AG09319 (cell line): ENCODE measurements around the gene CYP26C1.
A peak's percentile ranks its signal among the peaks of the same experiment; 100 is the strongest.

Experiments used
- DNase-seq: peaks from one replicate; pipeline ENCODE4 v3.0.0-alpha.2; 2010; ENCODE audit warnings: low read depth; ENCODE audit errors: extremely low read depth
- TF ChIP-seq, protein P1 (sequence below): IDR thresholded peaks from 2 replicates; pipeline ENCODE4 v1.5.1; 2011; ENCODE audit warnings: low read depth, mild to moderate bottlenecking, inconsistent platforms, low read length, moderate library complexity

CYP26C1 gene

GRCh38 chr10:93103953-93104352, 43.4 kb downstream of the CYP26C1 start:
- TF ChIP-seq, protein P1, sequence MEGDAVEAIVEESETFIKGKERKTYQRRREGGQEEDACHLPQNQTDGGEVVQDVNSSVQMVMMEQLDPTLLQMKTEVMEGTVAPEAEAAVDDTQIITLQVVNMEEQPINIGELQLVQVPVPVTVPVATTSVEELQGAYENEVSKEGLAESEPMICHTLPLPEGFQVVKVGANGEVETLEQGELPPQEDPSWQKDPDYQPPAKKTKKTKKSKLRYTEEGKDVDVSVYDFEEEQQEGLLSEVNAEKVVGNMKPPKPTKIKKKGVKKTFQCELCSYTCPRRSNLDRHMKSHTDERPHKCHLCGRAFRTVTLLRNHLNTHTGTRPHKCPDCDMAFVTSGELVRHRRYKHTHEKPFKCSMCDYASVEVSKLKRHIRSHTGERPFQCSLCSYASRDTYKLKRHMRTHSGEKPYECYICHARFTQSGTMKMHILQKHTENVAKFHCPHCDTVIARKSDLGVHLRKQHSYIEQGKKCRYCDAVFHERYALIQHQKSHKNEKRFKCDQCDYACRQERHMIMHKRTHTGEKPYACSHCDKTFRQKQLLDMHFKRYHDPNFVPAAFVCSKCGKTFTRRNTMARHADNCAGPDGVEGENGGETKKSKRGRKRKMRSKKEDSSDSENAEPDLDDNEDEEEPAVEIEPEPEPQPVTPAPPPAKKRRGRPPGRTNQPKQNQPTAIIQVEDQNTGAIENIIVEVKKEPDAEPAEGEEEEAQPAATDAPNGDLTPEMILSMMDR = no peak
- DNase-seq = no peak

DNA sequence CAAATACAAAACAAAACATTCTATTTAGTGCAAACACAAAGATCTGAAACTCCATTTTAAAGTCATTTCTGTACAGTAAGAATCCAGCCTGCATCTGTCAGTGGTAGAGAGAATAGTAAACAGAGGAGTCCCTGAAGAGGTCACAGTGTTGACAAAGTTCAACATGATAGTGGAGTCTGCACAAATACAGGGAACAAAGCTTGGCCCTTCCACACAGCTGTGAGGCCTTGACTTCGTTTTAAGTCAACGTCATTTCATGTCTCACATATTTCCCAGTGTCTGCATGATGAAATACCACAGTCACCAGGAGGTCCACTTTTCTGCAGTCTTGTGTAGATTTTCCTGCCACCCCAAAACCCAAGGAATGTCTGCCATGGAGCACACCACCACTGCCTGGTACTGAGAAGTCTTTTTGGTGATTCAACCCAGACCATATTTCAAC, 46.1 kb downstream of the CYP26C1 start:
- TF ChIP-seq, protein P1 = no peak
- no peak for DNase-seq

GRCh38 chr10:93110472-93111146, 50.0 kb downstream of the CYP26C1 start:
- TF ChIP-seq, protein P1 = no peak
- DNase-seq = no peak

DNA sequence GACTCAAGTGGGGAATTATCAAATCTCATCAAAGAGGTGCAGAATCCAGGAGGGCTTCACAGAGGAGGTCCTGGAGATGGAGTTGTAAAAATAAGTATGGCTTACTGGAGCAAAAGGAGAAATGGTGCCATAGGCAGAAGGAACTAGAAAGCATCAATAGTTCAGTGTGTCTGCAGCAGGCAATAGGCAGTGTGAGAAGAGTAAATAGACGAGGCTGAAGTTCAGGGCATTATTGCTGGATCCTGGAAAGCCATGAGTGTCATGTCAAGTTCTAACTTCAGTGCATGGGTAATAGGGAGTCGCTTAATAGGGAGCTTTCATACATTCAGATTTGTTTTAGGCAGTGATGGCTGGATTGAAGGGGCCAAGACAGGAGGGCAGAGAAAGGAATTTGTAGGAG, 52.4 kb downstream of the CYP26C1 start:
- TF ChIP-seq, protein P1 = no peak
- no peak for DNase-seq

- no peak for DNase-seq
Measured at GRCh38 chr10:93115661-93116383, 55.2 kb downstream of the CYP26C1 start.

More at GRCh38 chr10:93115661-93116383, 55.2 kb downstream of the CYP26C1 start:
- TF ChIP-seq, protein P1 = peak; percentile 47
